Tibial artery (tissue), 4 donors: ENCODE measurements around the gene GREB1L.

ENCODE experiments used
- DNase-seq, 2 donors: peaks; one replicate each; pipeline ENCODE4 v3.0.0-alpha.2; 2019
- H3K27ac ChIP-seq, 2 donors: fragments of 200-600 bp; sonication (generic) in 1 of 2; 1 replicate in 1 of 2; 2 replicates in 1 of 2; pipeline ENCODE4 v1.5.1; 2018 to 2019; ENCODE audit warnings: mild to moderate bottlenecking in 1 of 2
- H3K27me3 ChIP-seq, 2 donors: fragments of 200-600 bp; sonication (generic) in 1 of 2; one replicate each; pipeline versions ENCODE4 v1.5.1 to v1.6.0; 2016 to 2019
- H3K36me3 ChIP-seq, 3 donors: fragments of 200-600 bp; sonication (generic) in 2 of 3; one replicate each; pipeline ENCODE4 v1.5.1; 2016 to 2019; ENCODE audit warnings: mild to moderate bottlenecking in 2 of 3
- H3K4me1 ChIP-seq, 4 donors: fragments of 200-600 bp; sonication (generic) in 2 of 4; 1 replicate in 3 of 4; 2 replicates in 1 of 4; pipeline ENCODE4 v1.5.1; 2016 to 2019
- H3K4me3 ChIP-seq, 2 donors: fragments of 200-600 bp; sonication (generic) in 1 of 2; 1 replicate in 1 of 2; 2 replicates in 1 of 2; pipeline ENCODE4 v1.5.1; 2018 to 2019; ENCODE audit warnings: mild to moderate bottlenecking in 2 of 2
- H3K9me3 ChIP-seq, 3 donors: fragments of 200-600 bp; sonication (generic) in 1 of 3; one replicate each; pipeline ENCODE4 v1.5.1; 2016 to 2019
- intact Hi-C: fragments of 100-400 bp; cut with DNase I; formaldehyde crosslinking; loops from one replicate; pipeline ENCODE4 v1.15.0; 2023; ENCODE audit warnings: low total_unique reads
- TF ChIP-seq, protein P1 (sequence below), 2 experiments: fragments of 200-600 bp in 1 of 2; fragments of 450-650 bp in 1 of 2; IDR thresholded peaks; one replicate each; pipeline ENCODE4 v1.5.1; 2017 to 2019; ENCODE audit warnings: antibody characterized with exemption in 2 of 2, mild to moderate bottlenecking in 1 of 2, moderate library complexity in 1 of 2

The GREB1L gene

DNA sequence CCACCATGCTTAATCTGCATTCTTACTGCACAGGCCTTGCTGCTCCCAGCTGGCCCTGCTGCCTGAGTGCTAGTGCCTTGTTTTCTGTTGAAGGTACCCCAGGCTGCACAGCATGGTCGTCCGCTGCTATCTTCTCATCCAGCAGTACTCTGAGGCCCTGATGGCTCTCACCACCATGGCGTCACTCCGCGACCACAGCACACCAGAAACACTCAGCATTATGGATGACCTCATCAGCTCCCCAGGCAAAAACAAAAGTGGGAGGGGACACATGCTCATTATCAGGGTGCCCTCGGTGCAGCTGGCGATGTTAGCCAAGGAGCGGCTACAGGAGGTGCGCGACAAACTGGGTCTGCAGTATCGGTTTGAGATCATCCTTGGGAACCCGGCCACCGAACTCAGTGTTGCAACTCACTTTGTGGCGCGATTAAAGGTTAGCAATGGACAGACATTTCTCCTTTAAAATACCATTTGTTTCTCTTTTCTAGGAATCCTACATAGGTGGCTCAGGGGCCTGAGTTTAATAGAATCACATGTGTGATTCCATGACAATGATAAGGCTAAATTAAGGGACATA is 248.0 kb downstream of the GREB1L start:
- H3K9me3 ChIP-seq, result no peaks in the 10 kb centered on the region
- no peaks in the 10 kb centered on the region for H3K4me1 ChIP-seq
- intact Hi-C loops, result no loop called here
- TF ChIP-seq, protein P1, sequence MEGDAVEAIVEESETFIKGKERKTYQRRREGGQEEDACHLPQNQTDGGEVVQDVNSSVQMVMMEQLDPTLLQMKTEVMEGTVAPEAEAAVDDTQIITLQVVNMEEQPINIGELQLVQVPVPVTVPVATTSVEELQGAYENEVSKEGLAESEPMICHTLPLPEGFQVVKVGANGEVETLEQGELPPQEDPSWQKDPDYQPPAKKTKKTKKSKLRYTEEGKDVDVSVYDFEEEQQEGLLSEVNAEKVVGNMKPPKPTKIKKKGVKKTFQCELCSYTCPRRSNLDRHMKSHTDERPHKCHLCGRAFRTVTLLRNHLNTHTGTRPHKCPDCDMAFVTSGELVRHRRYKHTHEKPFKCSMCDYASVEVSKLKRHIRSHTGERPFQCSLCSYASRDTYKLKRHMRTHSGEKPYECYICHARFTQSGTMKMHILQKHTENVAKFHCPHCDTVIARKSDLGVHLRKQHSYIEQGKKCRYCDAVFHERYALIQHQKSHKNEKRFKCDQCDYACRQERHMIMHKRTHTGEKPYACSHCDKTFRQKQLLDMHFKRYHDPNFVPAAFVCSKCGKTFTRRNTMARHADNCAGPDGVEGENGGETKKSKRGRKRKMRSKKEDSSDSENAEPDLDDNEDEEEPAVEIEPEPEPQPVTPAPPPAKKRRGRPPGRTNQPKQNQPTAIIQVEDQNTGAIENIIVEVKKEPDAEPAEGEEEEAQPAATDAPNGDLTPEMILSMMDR (IDR thresholded peaks at IDR 0.05), result no peak
- H3K36me3 ChIP-seq, result no peaks in the 10 kb centered on the region
- H3K27ac ChIP-seq, result no peak overlapping the region
- no peak for DNase-seq
- H3K4me3 ChIP-seq, result no peak overlapping the region
- H3K27me3 ChIP-seq, result no peaks in the 10 kb centered on the region

DNA sequence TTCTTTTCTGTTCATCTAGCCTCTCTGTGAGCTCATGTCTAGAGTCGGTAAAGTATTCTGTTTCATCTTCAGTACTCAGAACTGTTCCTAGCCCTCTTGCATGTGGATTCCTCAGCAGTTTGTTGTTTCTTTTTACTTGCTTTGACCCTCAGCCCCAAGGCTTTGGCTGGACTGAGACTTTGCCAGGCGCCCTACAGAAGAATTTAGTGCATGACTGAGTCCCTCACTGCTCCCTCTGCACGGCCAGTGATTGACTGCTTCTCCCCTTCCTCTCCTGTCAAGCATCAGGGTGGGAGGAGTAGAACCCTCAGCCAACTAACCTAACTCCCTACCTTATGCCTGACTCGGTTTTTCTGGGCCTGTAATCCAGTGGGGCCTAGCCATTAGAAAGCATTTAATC is 248.7 kb downstream of the GREB1L start:
- H3K27ac ChIP-seq, result peak overlapping the region in 1 of 2 donors; percentile 29
- TF ChIP-seq, protein P1 (IDR thresholded peaks at IDR 0.05), result no peak
- no peaks in the 10 kb centered on the region for H3K4me1 ChIP-seq
- H3K27me3 ChIP-seq, result no peaks in the 10 kb centered on the region
- H3K4me3 ChIP-seq, result no peak overlapping the region
- intact Hi-C loops, result no loop called here
- no peak for DNase-seq
- no peaks in the 10 kb centered on the region for H3K9me3 ChIP-seq
- H3K36me3 ChIP-seq, result peaks cover 0 to under 1% (median 0%) of the 10 kb centered on the region in 3 donors

DNA sequence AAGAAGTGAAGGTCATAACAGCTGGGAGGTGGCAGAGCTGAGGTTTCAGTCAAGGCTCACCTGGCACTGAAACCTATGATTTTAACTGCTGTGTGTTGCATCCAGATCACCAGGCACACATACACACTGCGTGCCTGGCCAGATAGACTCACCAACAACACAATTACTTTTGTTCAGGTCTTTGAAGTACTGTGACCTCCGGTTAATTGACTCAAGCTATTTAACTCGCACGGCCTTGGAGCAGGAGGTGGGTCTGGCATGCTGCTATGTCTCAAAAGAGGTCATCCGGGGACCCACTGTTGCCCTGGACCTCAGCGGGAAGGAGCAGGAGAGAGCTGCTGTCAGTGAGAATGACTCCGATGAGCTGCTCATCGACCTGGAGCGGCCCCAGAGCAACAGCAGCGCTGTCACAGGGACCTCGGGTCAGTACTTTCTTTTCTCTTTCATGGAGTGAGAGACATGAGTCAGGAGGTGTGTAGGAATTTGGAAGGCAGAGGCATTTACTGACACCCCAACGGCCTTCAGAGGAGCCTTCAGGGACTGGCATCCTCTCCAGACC is 254.3 kb downstream of the GREB1L start:
- Histone ChIP-seq H3K9me3 (no peaks in the 10 kb centered on the region), H3K4me3 (no peak overlapping the region), H3K27ac (no peak overlapping the region), H3K4me1 (peaks cover 0 to 10% (median 1%) of the 10 kb centered on the region in 4 donors), H3K27me3 (no peaks in the 10 kb centered on the region), H3K36me3 (peaks cover 0 to 16% (median 10%) of the 10 kb centered on the region in 3 donors)
- DNase-seq, result no peak
- TF ChIP-seq, protein P1 (IDR thresholded peaks at IDR 0.05), result no peak
- intact Hi-C loops, result no loop called here

DNA sequence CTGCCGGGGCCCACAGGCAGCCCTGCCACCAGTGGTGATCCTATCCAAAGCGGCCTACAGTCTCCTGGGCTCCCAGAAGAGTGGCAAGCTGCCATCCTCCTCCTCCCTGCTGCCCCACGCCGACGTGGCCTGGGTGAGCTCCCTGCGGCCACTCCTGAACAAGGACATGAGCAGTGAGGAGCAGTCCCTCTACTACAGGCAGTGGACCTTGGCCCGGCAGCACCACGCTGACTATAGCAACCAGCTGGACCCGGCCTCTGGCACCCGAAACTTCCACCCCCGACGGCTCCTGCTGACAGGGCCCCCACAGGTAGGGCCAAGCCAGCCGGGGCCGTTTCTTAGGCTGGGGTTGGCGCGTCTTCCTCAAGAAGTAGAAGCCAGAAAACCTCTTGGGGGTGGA is 258.0 kb downstream of the GREB1L start:
- H3K27ac ChIP-seq, result no peak overlapping the region
- no peaks in the 10 kb centered on the region for H3K9me3 ChIP-seq
- no peak for DNase-seq
- H3K4me1 ChIP-seq, result peaks cover 0 to 11% (median 1%) of the 10 kb centered on the region in 4 donors
- H3K36me3 ChIP-seq, result peaks cover 0 to 16% (median 10%) of the 10 kb centered on the region in 3 donors
- intact Hi-C loops, result no loop called here
- TF ChIP-seq, protein P1 (IDR thresholded peaks at IDR 0.05), result no peak
- H3K4me3 ChIP-seq, result no peak overlapping the region
- H3K27me3 ChIP-seq, result no peaks in the 10 kb centered on the region

DNA sequence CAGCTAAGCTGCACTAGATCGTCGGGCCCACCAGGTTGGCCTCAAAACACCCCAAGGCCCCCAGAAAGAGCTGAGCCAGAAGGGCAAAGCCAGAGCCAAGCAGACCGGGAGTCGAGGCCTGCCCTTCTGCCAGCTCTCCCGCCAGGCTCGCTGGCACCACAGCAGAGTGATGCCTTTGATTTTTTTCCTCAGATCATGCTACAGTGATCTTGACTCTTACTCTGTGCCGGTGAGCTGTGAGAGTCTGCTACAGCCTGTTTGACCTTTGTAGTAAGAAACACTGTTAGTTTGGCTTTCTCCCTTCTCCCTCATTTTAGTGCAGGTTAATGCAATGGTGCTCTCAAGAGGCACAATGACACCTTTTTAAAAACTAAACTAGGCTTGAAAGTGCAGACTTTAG is 260.6 kb downstream of the GREB1L start:
- H3K9me3 ChIP-seq, result no peaks in the 10 kb centered on the region
- TF ChIP-seq, protein P1 (IDR thresholded peaks at IDR 0.05), result no peak
- intact Hi-C loops, result no loop called here
- no peaks in the 10 kb centered on the region for H3K27me3 ChIP-seq
- H3K27ac ChIP-seq, result no peak overlapping the region
- no peak overlapping the region for H3K4me3 ChIP-seq
- peaks cover 0 to 18% (median 0%) of the 10 kb centered on the region in 3 donors for H3K36me3 ChIP-seq
- H3K4me1 ChIP-seq, result peaks cover 0 to 11% (median 1%) of the 10 kb centered on the region in 4 donors
- no peak for DNase-seq
